Measurements from ENCODE around the gene ABCB6. TPM values are rescaled to one million over a fixed set of nuclear protein-coding genes. Genes with fewer than 3 reads are reported as not detected.

ABCB6 gene
- total RNA-seq, 4 donors from 2014 or later = 16.9 to 33.1 (median 18.6) TPM

- peak overlapping the region; percentile 91 for H3K4me3 ChIP-seq (ENCODE audit: low read depth, poor library complexity, severe bottlenecking)
- TF ChIP-seq POLR2A (IDR thresholded peaks at IDR 0.05) = no peak
- WGBS, 2 donors = 1 to 3% methylated on average over 26 to 33 of the region's 45 CpGs
- DNase-seq (ENCODE audit: low spot score in 2 of 2) = peak; percentile 44 to 90
- intact Hi-C loops (cut with DNase I; ENCODE audit: low total_unique reads) = no loop called here
Measured at GRCh38 chr2:219175928-219176817, 42.6 kb downstream of the ABCB6 start.

- no peak for TF ChIP-seq POLR2A (IDR thresholded peaks at IDR 0.05)
- TF ChIP-seq CTCF (IDR thresholded peaks at IDR 0.05) = no peak
- DNase-seq (ENCODE audit: low spot score in 2 of 2) = peak in 1 of 2 donors; percentile 62
- intact Hi-C loops (cut with DNase I; ENCODE audit: low total_unique reads) = no loop called here
- 77 to 86% methylated on average over 7 of the region's 7 CpGs for WGBS, 2 donors
- H3K4me3 ChIP-seq (ENCODE audit: low read depth, poor library complexity, severe bottlenecking) = no peak overlapping the region
Measured at GRCh38 chr2:219175486-219175885, 43.3 kb downstream of the ABCB6 start.

GRCh38 chr2:219174801-219175200 lies 44.0 kb downstream of the ABCB6 start:
- TF ChIP-seq POLR2A (IDR thresholded peaks at IDR 0.05) (no peak), CTCF (IDR thresholded peaks at IDR 0.05) (no peak)
- DNase-seq (ENCODE audit: low spot score in 2 of 2) = peak in 1 of 2 donors; percentile 77
- H3K4me3 ChIP-seq (ENCODE audit: low read depth, poor library complexity, severe bottlenecking) = no peak overlapping the region
- intact Hi-C loops (cut with DNase I; ENCODE audit: low total_unique reads) = no loop called here
- 69 to 80% methylated on average over 7 of the region's 7 CpGs for WGBS, 2 donors

GRCh38 chr2:219174146-219174545 lies 44.6 kb downstream of the ABCB6 start:
- H3K4me3 ChIP-seq (ENCODE audit: low read depth, poor library complexity, severe bottlenecking) = no peak overlapping the region
- TF ChIP-seq CTCF (IDR thresholded peaks at IDR 0.05) (no peak), POLR2A (IDR thresholded peaks at IDR 0.05) (no peak)
- 84 to 85% methylated on average over 3 of the region's 3 CpGs for WGBS, 2 donors
- intact Hi-C loops (cut with DNase I; ENCODE audit: low total_unique reads) = no loop called here
- DNase-seq (ENCODE audit: low spot score in 2 of 2) = no peak

- intact Hi-C loops (cut with DNase I; ENCODE audit: low total_unique reads) = no loop called here
- TF ChIP-seq CTCF (IDR thresholded peaks at IDR 0.05) (no peak), POLR2A (IDR thresholded peaks at IDR 0.05) (no peak)
- 88 to 89% methylated on average over 6 of the region's 6 CpGs for WGBS, 2 donors
- DNase-seq (ENCODE audit: low spot score in 2 of 2) = peak in 1 of 2 donors; percentile 34
- H3K4me3 ChIP-seq (ENCODE audit: low read depth, poor library complexity, severe bottlenecking) = no peak overlapping the region
Measured at GRCh38 chr2:219173176-219173575, 45.6 kb downstream of the ABCB6 start.

GRCh38 chr2:219172231-219173154 lies 46.3 kb downstream of the ABCB6 start:
- peak in 1 of 2 donors; percentile 77 for DNase-seq (ENCODE audit: low spot score in 2 of 2)
- no peak for TF ChIP-seq POLR2A (IDR thresholded peaks at IDR 0.05)
- no peak for TF ChIP-seq CTCF (IDR thresholded peaks at IDR 0.05)
- intact Hi-C loops (cut with DNase I; ENCODE audit: low total_unique reads) = no loop called here
- 82 to 91% methylated on average over 15 to 16 of the region's 16 CpGs for WGBS, 2 donors
- H3K4me3 ChIP-seq (ENCODE audit: low read depth, poor library complexity, severe bottlenecking) = no peak overlapping the region
